ENCODE data around the gene SLC14A1. TPM values are rescaled to one million over a fixed set of nuclear protein-coding genes. Genes with fewer than 3 reads are reported as not detected.

SLC14A1 gene
- total and polyA plus RNA-seq, 10 of the 15 experiments (the other 5 are each of a cell fraction or from before 2014, with no cell fraction given): 0.06 to 0.67 (median 0.10) TPM; not detected in 2

DNA sequence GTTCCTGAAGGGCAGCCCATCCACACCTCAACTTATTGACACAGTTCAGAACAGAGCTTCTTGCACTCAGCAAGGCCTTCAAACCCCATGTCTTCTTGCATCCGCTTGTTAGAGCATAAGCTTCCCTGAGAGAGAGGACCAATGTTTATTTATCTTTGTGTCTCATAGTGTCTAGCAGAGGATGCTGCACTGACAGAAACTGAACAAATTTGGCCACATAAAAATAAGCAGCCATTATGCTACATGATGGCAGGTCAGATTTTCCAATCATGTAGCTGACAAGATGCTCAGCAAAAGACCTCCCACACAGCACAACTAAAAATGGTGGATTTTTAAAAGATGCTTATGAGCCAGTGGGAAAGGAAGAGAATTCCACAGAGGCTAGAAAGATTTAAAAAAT is 63.4 kb downstream of the SLC14A1 start:
- no peak for DNase-seq (ENCODE audit: low read depth, low spot score)
- no peak overlapping the region for H2AFZ ChIP-seq (ENCODE audit: control insufficient read depth, low read depth, low read length)
- no peak overlapping the region for H3K4me2 ChIP-seq (ENCODE audit: control insufficient read depth, insufficient read depth)
- BruUV-seq (replicated peaks): no TSS peak
- H3K36me3 ChIP-seq (ENCODE audit: control insufficient read depth in 2 of 2, insufficient read depth in 2 of 2, low read length in 1 of 2): no peaks in the 10 kb centered on the region
- H3K4me3 ChIP-seq: no peak overlapping the region
- CTCF ChIA-PET: no interaction called here
- H3K27ac ChIP-seq (ENCODE audit: control insufficient read depth, insufficient read depth): no peak overlapping the region
- intact Hi-C loops (cut with micrococcal nuclease; ENCODE audit: unreplicated experiment) (no loop called here), in situ Hi-C loops (cut with MboI) (no loop called here)
- H3K9me3 ChIP-seq (replicated peaks; ENCODE audit: control insufficient read depth, insufficient read depth, low read length): no peaks in the 10 kb centered on the region
- H3K79me2 ChIP-seq (ENCODE audit: control insufficient read depth, insufficient read depth, low read length): no peaks in the 10 kb centered on the region
- H3K4me1 ChIP-seq (ENCODE audit: control insufficient read depth, insufficient read depth, low read length): no peaks in the 10 kb centered on the region
- FAIRE-seq: no peak
- 92% methylated on average over 1 of the region's 1 CpG for WGBS (ENCODE audit: insufficient coverage, insufficient replicate concordance, low lambda C conversion rate, missing lambda C conversion rate)
- SMC1A ChIA-PET (ENCODE audit: uncharacterized antibody, unreplicated experiment): interaction anchor here (1.0 kb wide), 1 partner anchor 43 kb away, joined by 4 read pairs; no protein-coding TSS in a partner anchor
- H3K27me3 ChIP-seq (replicated peaks in 1 of 2; ENCODE audit: control insufficient read depth in 2 of 2, insufficient read depth in 2 of 2, low read length in 1 of 2): no peaks in the 10 kb centered on the region
- TF ChIP-seq POU2F2 (IDR thresholded peaks at IDR 0.05; ENCODE audit: borderline replicate concordance, low read depth, low read length) (no peak), POLR2A (IDR thresholded peaks at IDR 0.05; ENCODE audit: low read depth, low read length) (no peak), CREB1 (IDR thresholded peaks at IDR 0.05; ENCODE audit: low read depth) (no peak), SMAD1 (IDR thresholded peaks at IDR 0.05; ENCODE audit: low read depth, partially characterized antibody) (no peak)
- TF ChIP-seq, protein P1, sequence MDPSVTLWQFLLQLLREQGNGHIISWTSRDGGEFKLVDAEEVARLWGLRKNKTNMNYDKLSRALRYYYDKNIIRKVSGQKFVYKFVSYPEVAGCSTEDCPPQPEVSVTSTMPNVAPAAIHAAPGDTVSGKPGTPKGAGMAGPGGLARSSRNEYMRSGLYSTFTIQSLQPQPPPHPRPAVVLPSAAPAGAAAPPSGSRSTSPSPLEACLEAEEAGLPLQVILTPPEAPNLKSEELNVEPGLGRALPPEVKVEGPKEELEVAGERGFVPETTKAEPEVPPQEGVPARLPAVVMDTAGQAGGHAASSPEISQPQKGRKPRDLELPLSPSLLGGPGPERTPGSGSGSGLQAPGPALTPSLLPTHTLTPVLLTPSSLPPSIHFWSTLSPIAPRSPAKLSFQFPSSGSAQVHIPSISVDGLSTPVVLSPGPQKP (IDR thresholded peaks at IDR 0.05; ENCODE audit: low read depth, low read length): no peak
- ATAC-seq: no peak
- no peaks in the 10 kb centered on the region for H4K20me1 ChIP-seq (ENCODE audit: control insufficient read depth, insufficient read depth)
- POLR2A ChIA-PET: interaction anchor here (0.7 kb wide), 1 partner anchor 101 kb away, joined by 4 read pairs; no protein-coding TSS in a partner anchor
- RAD21 ChIA-PET (ENCODE audit: unreplicated experiment): no interaction called here
- no peak overlapping the region for H3K9ac ChIP-seq (ENCODE audit: control insufficient read depth, insufficient read depth, low read length)

DNA sequence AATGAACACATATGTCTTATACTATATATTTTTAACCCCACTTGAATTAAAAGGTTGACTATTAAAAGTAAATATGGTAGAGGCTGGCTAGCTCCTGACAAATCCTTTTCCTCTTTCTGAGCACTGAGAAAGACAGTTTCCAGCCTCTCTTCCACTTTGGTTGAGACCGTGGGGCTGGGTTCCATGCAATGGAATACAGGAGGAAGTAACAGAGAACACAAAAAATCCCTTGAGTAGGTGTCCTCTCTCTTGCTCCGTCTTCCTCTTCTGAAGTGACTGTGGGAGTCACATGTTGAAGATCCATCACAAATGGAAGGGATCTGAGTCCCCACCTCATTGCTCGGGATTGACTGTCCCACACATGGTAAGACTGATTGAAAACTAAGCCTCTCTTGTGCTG is 64.9 kb downstream of the SLC14A1 start:
- ChIA-PET CTCF (interaction anchor here (0.9 kb wide), 1 partner anchor 24 kb away, joined by 4 read pairs; no protein-coding TSS in a partner anchor), RAD21 (ENCODE audit: unreplicated experiment) (no interaction called here), POLR2A (interaction anchor here (0.6 kb wide), 1 partner anchor 37 kb away, joined by 3 read pairs; no protein-coding TSS in a partner anchor), SMC1A (ENCODE audit: uncharacterized antibody, unreplicated experiment) (interaction anchor here (0.6 kb wide), 1 partner anchor 46 kb away, joined by 3 read pairs; no protein-coding TSS in a partner anchor)
- H3K36me3 ChIP-seq (ENCODE audit: control insufficient read depth in 2 of 2, insufficient read depth in 2 of 2, low read length in 1 of 2): no peaks in the 10 kb centered on the region
- peaks cover 7% of the 10 kb centered on the region for H3K4me1 ChIP-seq (ENCODE audit: control insufficient read depth, insufficient read depth, low read length)
- in situ Hi-C loops (cut with MboI): no loop called here
- H3K27ac ChIP-seq (ENCODE audit: control insufficient read depth, insufficient read depth): no peak overlapping the region
- H3K27me3 ChIP-seq (replicated peaks in 1 of 2; ENCODE audit: control insufficient read depth in 2 of 2, insufficient read depth in 2 of 2, low read length in 1 of 2): no peaks in the 10 kb centered on the region
- H3K9ac ChIP-seq (ENCODE audit: control insufficient read depth, insufficient read depth, low read length): no peak overlapping the region
- H2AFZ ChIP-seq (ENCODE audit: control insufficient read depth, low read depth, low read length): no peak overlapping the region
- WGBS (ENCODE audit: insufficient coverage, insufficient replicate concordance, low lambda C conversion rate, missing lambda C conversion rate): 19% methylated on average over 3 of the region's 3 CpGs
- BruUV-seq (replicated peaks): no TSS peak
- no peak for DNase-seq (ENCODE audit: low read depth, low spot score)
- FAIRE-seq: no peak
- 0 out of 2 replicates have a peak, but pooled peaks have one; percentile 8 for TF ChIP-seq SPI1 (IDR thresholded peaks at IDR 0.05; ENCODE audit: borderline replicate concordance, insufficient read depth, low read depth, low read length)
- TF ChIP-seq, protein P2, sequence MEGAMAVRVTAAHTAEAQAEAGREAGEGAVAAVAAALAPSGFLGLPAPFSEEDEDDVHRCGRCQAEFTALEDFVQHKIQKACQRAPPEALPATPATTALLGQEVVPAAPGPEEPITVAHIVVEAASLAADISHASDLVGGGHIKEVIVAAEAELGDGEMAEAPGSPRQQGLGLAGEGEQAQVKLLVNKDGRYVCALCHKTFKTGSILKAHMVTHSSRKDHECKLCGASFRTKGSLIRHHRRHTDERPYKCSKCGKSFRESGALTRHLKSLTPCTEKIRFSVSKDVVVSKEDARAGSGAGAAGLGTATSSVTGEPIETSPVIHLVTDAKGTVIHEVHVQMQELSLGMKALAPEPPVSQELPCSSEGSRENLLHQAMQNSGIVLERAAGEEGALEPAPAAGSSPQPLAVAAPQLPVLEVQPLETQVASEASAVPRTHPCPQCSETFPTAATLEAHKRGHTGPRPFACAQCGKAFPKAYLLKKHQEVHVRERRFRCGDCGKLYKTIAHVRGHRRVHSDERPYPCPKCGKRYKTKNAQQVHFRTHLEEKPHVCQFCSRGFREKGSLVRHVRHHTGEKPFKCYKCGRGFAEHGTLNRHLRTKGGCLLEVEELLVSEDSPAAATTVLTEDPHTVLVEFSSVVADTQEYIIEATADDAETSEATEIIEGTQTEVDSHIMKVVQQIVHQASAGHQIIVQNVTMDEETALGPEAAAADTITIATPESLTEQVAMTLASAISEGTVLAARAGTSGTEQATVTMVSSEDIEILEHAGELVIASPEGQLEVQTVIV (IDR thresholded peaks at IDR 0.05; ENCODE audit: borderline replicate concordance, partially characterized antibody): no peak
- H3K4me3 ChIP-seq: no peak overlapping the region
- intact Hi-C loops (cut with micrococcal nuclease; ENCODE audit: unreplicated experiment): no loop called here
- H3K79me2 ChIP-seq (ENCODE audit: control insufficient read depth, insufficient read depth, low read length): no peaks in the 10 kb centered on the region
- ATAC-seq: no peak
- no peaks in the 10 kb centered on the region for H3K9me3 ChIP-seq (replicated peaks; ENCODE audit: control insufficient read depth, insufficient read depth, low read length)
- H3K4me2 ChIP-seq (ENCODE audit: control insufficient read depth, insufficient read depth): no peak overlapping the region
- no peaks in the 10 kb centered on the region for H4K20me1 ChIP-seq (ENCODE audit: control insufficient read depth, insufficient read depth)
